B cell (primary cell): ENCODE data around the gene FMNL2. TPM values are rescaled to one million over a fixed set of nuclear protein-coding genes. Genes with fewer than 3 reads are reported as not detected.

Experiments
- ATAC-seq: fragments of 200-7000 bp; cut with Tn5 transposase; one replicate; pipeline ENCODE4 v1.10.0; 2021; ENCODE audit warnings: low read depth, mild to moderate bottlenecking, moderate number of reproducible peaks, moderate library complexity
- CTCF ChIA-PET: fragments of 350-600 bp; sonication (Branson Sonifier 250); formaldehyde crosslinking; loops from one replicate; lab custom pipeline; 2021; ENCODE audit warnings: antibody characterized with exemption, inconsistent platforms; lab: Charles Lee
- POLR2A ChIA-PET: fragments of 350-600 bp; sonication (Branson Sonifier 250); formaldehyde crosslinking; loops from one replicate; lab custom pipeline; 2021; ENCODE audit warnings: antibody characterized with exemption; lab: Charles Lee
- DNase-seq: peaks from one replicate; pipeline ENCODE4 v3.0.0; 2013
- H2AFZ ChIP-seq: 2 replicates; pipeline ENCODE4 v1.6.1; 2012; ENCODE audit warnings: mild to moderate bottlenecking, low read depth, low read length; ENCODE audit not compliant: insufficient read depth, poor library complexity, severe bottlenecking
- H3K27ac ChIP-seq, 2 donors: 1 replicate in 1 of 2; 2 replicates in 1 of 2; pipeline ENCODE4 v1.5.1; 2012 to 2013; ENCODE audit warnings: low read length in 2 of 2, mild to moderate bottlenecking in 2 of 2, moderate library complexity in 1 of 2
- H3K27me3 ChIP-seq, 4 experiments: fragments of 200-600 bp in 1 of 4; sonication (generic) in 1 of 4; replicated peaks in 1 of 4; 1 replicate in 2 of 4; 2 replicates in 2 of 4; pipeline versions ENCODE4 v1.6.1 to v1.7.0; 2013 to 2016; ENCODE audit warnings: low read length in 3 of 4, mild to moderate bottlenecking in 2 of 4, mixed read lengths in 1 of 4, moderate library complexity in 1 of 4; ENCODE audit not compliant: insufficient read depth in 4 of 4, control insufficient read depth in 3 of 4; ENCODE audit errors: control extremely low read depth in 1 of 4
- H3K36me3 ChIP-seq, 2 experiments: replicated peaks in 1 of 2; 1 replicate in 1 of 2; 2 replicates in 1 of 2; pipeline versions ENCODE4 v1.6.1 to v1.7.1; 2013; ENCODE audit warnings: low read length in 1 of 2; ENCODE audit not compliant: insufficient read depth in 2 of 2, control insufficient read depth in 1 of 2; ENCODE audit errors: control extremely low read depth in 1 of 2, extremely low read depth in 1 of 2
- H3K4me1 ChIP-seq, 2 donors: fragments of 200-600 bp in 1 of 2; sonication (generic) in 1 of 2; 1 replicate in 1 of 2; 2 replicates in 1 of 2; pipeline versions ENCODE4 v1.5.1 to v1.6.1; 2013 to 2017; ENCODE audit warnings: low read length in 2 of 2; ENCODE audit not compliant: control insufficient read depth in 2 of 2, insufficient read depth in 2 of 2
- H3K4me2 ChIP-seq: replicated peaks from 2 replicates; pipeline ENCODE3; 2012; ENCODE audit warnings: mild to moderate bottlenecking, low read depth, low read length; ENCODE audit not compliant: poor library complexity, severe bottlenecking
- H3K4me3 ChIP-seq, 5 experiments: fragments of 200-600 bp in 1 of 5; sonication (generic) in 1 of 5; 1 replicate in 3 of 5; 2 replicates in 2 of 5; pipeline versions ENCODE4 v1.5.1 to v1.7.0; 2011 to 2016; ENCODE audit warnings: low read length in 4 of 5, mild to moderate bottlenecking in 4 of 5, low read depth in 2 of 5, control low read depth in 1 of 5, moderate library complexity in 1 of 5; ENCODE audit not compliant: insufficient read depth in 1 of 5; ENCODE audit errors: control extremely low read depth in 1 of 5, extremely low read depth in 1 of 5
- H3K79me2 ChIP-seq: fragments of 200-600 bp; sonication (generic); one replicate; pipeline ENCODE4 v1.6.0; 2016; ENCODE audit warnings: low read length; ENCODE audit not compliant: control insufficient read depth, insufficient read depth
- H3K9ac ChIP-seq: fragments of 200-600 bp; sonication (generic); 2 replicates; pipeline ENCODE4 v1.6.1; 2017; ENCODE audit warnings: mild to moderate bottlenecking, low read length, moderate library complexity
- H3K9me3 ChIP-seq, 3 donors: one replicate each; pipeline versions ENCODE4 v1.6.1 to v1.7.1; 2013; ENCODE audit warnings: low read length in 2 of 3; ENCODE audit not compliant: control insufficient read depth in 2 of 3, insufficient read depth in 1 of 3; ENCODE audit errors: control extremely low read depth in 1 of 3
- H4K20me1 ChIP-seq: 2 replicates; pipeline ENCODE4 v1.6.0; 2012; ENCODE audit warnings: mild to moderate bottlenecking, low read length; ENCODE audit not compliant: insufficient read depth, control insufficient read depth, poor library complexity, severe bottlenecking
- H3K27ac Mint-ChIP-seq: one replicate; pipeline ENCODE4 v1.8.0; 2021; ENCODE audit warnings: mixed read lengths
- H3K27me3 Mint-ChIP-seq: one replicate; pipeline ENCODE4 v1.8.0; 2021; ENCODE audit warnings: mixed read lengths
- H3K4me1 Mint-ChIP-seq: one replicate; pipeline ENCODE4 v1.8.0; 2021; ENCODE audit warnings: mixed read lengths
- H3K4me3 Mint-ChIP-seq: one replicate; pipeline ENCODE4 v1.8.0; 2021; ENCODE audit warnings: mixed read lengths
- H3K9me3 Mint-ChIP-seq: one replicate; pipeline ENCODE4 v1.8.0; 2022; ENCODE audit warnings: mixed read lengths; ENCODE audit not compliant: insufficient read depth
- CTCF ChIP-seq: fragments of 200-600 bp; IDR thresholded peaks from one replicate; pipeline ENCODE4 v1.8.0; 2022; ENCODE audit warnings: antibody characterized with exemption, mild to moderate bottlenecking
- EZH2 ChIP-seq: IDR thresholded peaks from 2 replicates; pipeline ENCODE4 v1.6.1; 2012; ENCODE audit warnings: borderline replicate concordance, low read depth, mild to moderate bottlenecking, moderate library complexity, low read length; ENCODE audit not compliant: insufficient read depth, poor library complexity, severe bottlenecking
- WGBS: methylation state at CpG from one replicate; pipeline ENCODE4 v1.1.5; 2013; ENCODE audit warnings: missing lambda C conversion rate; ENCODE audit not compliant: insufficient coverage; 5-methylcytosine and 5-hydroxymethylcytosine counted together
- intact Hi-C: fragments of 100-400 bp; cut with micrococcal nuclease; formaldehyde crosslinking; loops from one replicate; pipeline ENCODE4 v1.10.0; 2022
- polyA plus RNA-seq: library from polyadenylated mRNA; depleted of rRNA; stranded (reverse); fragments of >200 nt; gene quantifications from 2 replicates; pipeline ENCODE4 v1.2.3, GENCODE V29; 2012
- total RNA-seq, 2 donors: library from RNA; stranded (reverse); fragments of 120-200 nt in 1 of 2; gene quantifications; 1 replicate in 1 of 2; 2 replicates in 1 of 2; pipeline versions ENCODE4 v1.2.3 to v1.2.4, GENCODE V29; 2013 to 2022

FMNL2 gene
- total and polyA plus RNA-seq, 2 donors (not counting 1 experiment from before 2014, with no cell fraction given) = 0.73 to 8.8 TPM

DNA sequence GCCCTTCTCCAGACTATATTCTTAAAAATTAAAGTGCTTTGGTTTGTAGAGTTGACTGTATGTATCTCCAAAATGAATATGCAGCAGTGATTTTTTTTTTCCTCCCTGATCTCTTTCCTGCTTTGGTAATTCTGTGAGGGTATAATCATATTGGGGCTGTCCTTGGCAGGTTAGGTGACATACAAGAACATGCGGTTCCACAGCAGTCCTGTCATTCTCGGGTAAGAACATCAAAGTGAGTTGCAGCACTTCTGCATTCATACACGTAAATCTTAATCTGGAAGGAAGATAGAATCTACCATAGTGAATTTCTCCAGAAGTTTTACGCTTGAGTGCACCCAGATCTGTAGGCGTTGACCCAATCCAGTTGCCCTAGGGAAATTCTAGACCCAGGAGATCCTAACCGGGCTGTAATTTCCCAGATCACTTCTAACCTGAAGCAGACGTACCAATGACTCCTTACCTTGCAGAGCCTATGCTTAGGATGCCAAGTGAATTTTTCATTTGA, 272.9 kb downstream of the FMNL2 start:
- Histone ChIP-seq H3K9ac (no peak overlapping the region), H3K4me1 (peaks cover 15 to 16% of the 10 kb centered on the region in 2 donors), H3K27ac (no peak overlapping the region), H3K4me2 (no peak overlapping the region), H3K4me3 (no peak overlapping the region), H4K20me1 (no peaks in the 10 kb centered on the region), H3K36me3 (no peaks in the 10 kb centered on the region), H3K79me2 (no peaks in the 10 kb centered on the region), H3K9me3 (no peaks in the 10 kb centered on the region), H3K27me3 (no peaks in the 10 kb centered on the region), H2AFZ (no peak overlapping the region)
- ATAC-seq (no peak), DNase-seq (no peak)
- H3K27me3 Mint-ChIP-seq = no peaks in the 10 kb centered on the region
- POLR2A ChIA-PET = no interaction called here
- TF ChIP-seq CTCF = no peak
- 83% methylated on average over 2 of the region's 7 CpGs for WGBS
- CTCF ChIA-PET = no interaction called here
- no peaks in the 10 kb centered on the region for H3K9me3 Mint-ChIP-seq
- no peak overlapping the region for H3K4me3 Mint-ChIP-seq
- H3K4me1 Mint-ChIP-seq = peaks cover 16% of the 10 kb centered on the region
- intact Hi-C loops = no loop called here
- no peak overlapping the region for H3K27ac Mint-ChIP-seq

GRCh38 chr2:152609154-152609553, 274.2 kb downstream of the FMNL2 start:
- Mint-ChIP-seq H3K4me1 (peaks cover 29% of the 10 kb centered on the region), H3K27ac (no peak overlapping the region), H3K27me3 (no peaks in the 10 kb centered on the region), H3K4me3 (no peak overlapping the region), H3K9me3 (no peaks in the 10 kb centered on the region)
- Histone ChIP-seq H3K27ac (no peak overlapping the region), H4K20me1 (no peaks in the 10 kb centered on the region), H3K79me2 (no peaks in the 10 kb centered on the region), H3K4me3 (no peak overlapping the region), H3K9me3 (no peaks in the 10 kb centered on the region), H3K4me1 (peaks cover 19 to 24% of the 10 kb centered on the region in 2 donors), H3K4me2 (no peak overlapping the region), H2AFZ (no peak overlapping the region), H3K36me3 (no peaks in the 10 kb centered on the region), H3K9ac (no peak overlapping the region), H3K27me3 (no peaks in the 10 kb centered on the region)
- ChIA-PET CTCF (no interaction called here), POLR2A (no interaction called here)
- WGBS = 100% methylated on average over 1 of the region's 2 CpGs
- intact Hi-C loops = no loop called here
- ATAC-seq (no peak), DNase-seq (no peak)
- TF ChIP-seq CTCF (no peak), EZH2 (no peak)
